Dedifferentiated amniotic fluid mesenchymal stem cell (primary cell): ENCODE measurements around the gene ATP11B.
A peak's percentile ranks its signal among the peaks of the same experiment; 100 is the strongest.

Experiments
- DNase-seq: peaks from one replicate; pipeline ENCODE4 v3.0.0-alpha.2; 2016; ENCODE audit errors: extremely low spot score

ATP11B gene

DNA sequence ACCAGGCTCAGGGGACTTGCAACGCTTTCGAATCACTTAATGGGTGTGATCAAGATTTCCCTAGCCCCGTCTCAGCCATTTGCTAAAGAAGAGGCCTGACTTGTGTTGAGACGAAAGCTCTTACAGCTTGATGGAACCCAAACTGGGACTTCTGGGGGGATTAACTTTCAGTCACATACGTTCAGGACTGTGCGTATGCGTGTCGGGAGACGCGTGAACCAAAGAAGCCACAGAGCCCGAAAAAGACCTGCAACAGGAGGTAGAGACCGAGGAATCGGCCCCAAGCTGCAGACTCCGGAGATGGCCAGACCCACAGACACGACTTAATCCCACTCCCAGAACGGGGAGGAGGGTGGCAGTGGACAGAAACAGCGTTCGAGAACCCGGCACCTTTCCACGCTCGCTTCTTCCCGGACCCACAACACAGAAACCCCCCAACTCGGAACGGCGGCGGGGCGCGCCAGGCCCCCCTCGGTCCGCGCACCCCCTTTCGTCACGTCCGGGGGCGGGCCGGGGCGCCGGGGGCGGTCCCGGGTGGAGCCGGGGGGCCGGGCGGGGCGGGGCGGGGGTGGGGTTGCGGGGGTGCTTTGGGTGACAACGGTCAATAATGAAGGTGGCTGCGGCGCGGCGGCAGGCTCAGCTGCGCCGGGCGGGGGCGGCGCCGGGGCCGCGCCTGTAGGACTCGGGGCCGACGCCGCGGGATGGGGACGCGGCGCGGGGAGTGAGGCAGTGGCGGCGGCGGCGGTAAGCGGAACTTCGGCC lies at the start of gene ATP11B:
TSS of gene ATP11B (plus strand) at position 604 of the 762 bp plus-strand sequence. CDS start 256 bp downstream, outside the sequence.
- DNase-seq, result peak; percentile 48

DNA sequence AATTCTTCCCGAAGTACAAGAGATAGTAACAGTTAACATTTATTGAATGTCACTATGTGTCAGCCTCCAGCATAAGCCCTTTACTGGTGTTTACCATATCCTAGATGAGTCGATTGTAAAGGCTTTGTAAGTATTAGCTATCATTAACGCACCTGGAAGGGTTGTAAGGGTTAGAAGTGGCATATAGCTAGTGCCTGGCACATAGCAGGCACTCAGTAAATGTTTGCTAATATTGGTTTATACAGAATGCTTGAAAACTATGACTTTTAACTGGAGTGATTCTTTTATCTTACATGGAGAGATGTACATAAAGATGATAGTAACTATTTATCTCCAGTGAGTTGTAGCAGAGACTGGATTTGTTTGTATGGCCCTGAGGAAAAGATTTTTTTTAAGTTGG lies 46.3 kb upstream of the ATP11B start:
- DNase-seq, result no peak

DNA sequence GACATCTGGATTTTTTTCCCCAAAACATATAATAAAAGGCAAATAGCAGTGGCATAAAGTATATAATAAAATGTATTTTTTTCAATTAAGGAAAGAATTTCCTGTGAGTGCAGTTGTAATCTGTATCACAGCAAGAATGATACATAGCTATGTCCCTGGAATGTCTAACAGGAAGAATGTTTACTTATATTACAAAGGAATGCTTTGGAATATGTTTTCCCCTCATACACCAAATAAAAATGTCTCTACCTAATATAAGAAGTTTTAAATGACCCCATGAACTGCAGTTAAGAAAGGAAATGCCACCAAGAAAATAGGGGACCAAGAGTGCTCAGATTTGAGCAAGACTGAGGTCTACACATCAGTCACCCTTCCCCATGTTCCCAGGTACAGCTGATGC lies 38.0 kb upstream of the ATP11B start:
- peak; percentile 59 for DNase-seq

DNA sequence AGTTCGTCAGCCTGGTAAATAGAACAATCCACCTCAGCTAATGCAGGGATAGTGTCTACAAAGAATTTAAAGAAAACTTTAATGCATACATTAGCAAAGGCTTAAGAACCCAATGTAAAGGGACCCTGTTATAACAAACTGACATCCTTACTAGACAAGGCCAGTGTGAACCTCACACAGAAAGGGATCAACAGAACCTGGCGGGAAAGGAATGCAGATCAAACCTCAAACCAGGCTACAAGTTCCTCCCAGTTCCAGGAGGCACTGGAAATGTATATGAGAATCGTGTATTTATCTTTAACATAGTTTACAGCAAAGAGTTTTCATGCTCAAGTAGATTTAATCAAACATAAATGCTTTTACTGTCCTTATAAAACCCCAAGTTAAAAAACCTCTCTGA lies 37.6 kb upstream of the ATP11B start:
- no peak for DNase-seq

DNA sequence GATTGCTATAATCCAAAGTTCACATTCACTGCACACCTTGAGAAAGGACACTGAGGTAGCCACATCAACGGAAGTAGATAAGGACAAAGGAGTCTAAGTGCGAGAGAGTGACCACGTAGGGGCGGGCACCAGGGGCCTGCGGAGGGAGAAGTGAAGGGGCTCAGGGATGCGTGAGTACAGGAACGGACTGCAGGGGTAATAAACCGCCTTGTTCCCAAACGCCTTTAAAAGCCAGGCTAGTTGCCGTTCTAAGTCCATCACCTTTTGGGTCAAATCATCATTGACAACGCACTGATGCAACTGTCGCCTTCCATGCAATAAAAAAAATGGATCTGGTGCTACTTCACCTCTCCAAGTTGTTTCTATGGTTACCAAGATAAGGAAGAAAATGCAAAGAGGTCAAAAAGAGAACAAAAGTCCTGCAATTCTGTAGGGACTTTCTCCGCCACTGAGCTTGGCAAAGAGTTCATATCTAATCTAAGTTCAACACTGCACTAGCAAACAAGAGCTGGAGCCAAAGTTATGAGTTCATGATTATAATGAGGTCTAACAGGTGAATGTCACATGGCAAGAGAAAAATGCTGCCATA lies 32.6 kb upstream of the ATP11B start:
- DNase-seq, result no peak

DNA sequence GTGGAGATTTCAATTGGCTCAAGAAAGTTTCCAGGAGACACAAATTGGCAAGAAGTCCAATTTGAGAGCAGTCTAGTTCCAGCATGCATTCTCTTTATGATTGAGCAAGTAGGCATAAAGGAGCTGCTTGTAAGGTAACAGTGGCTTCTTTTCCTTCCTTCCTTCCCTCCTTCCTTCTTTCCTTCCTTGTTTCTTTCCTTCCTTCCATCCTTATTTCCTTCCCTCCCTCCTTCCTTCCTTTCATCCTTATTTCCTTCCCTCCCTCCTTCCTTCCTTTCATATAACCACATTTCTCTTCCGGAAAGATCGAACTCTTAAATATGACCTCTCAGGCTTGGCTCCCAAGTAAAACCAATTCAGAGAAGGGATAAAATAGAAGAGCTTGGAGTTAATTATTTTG lies 29.4 kb upstream of the ATP11B start:
- DNase-seq, result no peak

DNA sequence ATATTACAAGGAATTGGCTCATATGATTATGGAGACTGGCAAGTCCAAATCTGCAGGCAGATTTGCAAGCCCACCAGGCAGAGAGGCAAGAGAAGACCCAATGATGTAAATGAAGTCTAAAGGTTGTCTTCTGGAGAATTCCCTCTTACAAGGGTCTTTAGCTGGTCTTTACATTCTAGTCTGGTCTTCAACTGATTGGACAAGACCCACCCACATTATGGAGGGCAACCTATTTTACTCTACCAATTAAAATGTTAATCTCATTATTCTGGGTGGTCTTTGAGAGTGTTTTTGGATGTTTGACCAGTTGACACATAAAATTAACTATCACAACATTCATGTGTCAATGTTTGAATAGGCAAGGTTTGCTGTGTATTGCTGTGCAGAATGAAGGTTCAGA lies 28.0 kb upstream of the ATP11B start:
- DNase-seq, result no peak

DNA sequence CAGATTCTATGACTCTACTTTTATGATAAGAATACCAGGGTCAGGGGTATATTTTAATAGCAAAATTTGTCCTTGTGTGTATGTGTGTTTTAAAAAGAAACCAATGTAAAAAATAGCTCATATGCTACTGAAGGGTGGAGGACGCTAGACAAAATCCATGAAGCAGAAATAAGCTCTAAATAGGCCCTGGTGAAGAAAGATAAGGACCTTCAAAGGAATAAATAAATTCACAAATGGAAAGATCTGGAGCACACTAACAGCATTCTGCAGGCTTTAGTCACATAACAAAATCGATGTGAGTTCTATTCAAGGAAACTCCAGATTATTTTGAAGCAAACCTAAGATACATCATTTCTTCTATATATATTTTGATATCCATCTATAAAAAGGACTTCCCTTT lies 27.2 kb upstream of the ATP11B start:
- no peak for DNase-seq

DNA sequence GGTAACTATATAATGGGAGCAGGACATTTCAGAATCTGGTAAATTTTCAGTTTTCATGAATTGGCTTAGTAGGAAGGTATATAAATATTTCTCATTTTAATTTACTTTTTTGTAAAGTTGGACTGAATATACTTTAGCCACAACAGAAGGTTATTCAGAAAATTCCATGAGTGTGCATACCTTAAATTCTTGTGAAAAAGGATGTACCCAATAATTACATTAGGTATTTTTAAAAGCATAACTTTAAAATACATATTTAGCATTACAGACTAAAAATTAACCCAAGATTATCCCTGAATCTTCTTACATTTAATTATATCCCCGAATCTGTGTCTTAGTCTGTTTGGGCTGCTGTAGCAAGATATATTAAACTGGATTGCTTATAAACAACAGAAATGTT lies 24.9 kb upstream of the ATP11B start:
- no peak for DNase-seq

DNA sequence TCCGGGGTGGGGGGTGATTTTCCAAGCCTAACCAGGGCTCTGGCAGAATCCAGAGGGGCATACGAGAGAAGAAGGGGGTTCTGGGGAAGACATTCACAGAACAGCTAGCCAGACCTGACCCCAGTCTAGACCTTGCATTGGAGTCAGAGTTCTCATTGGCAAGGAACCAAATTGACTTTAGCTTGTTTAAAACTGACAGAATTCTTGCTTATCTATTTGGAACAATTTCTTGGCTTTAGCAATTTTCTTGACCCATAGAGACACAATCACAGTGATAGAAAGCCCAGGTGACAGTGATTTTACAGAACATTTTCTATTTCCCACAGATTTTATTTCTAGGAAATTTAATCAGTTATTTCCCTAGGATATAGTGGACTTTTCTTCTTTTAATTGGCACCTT lies 23.6 kb upstream of the ATP11B start:
- DNase-seq, result no peak

DNA sequence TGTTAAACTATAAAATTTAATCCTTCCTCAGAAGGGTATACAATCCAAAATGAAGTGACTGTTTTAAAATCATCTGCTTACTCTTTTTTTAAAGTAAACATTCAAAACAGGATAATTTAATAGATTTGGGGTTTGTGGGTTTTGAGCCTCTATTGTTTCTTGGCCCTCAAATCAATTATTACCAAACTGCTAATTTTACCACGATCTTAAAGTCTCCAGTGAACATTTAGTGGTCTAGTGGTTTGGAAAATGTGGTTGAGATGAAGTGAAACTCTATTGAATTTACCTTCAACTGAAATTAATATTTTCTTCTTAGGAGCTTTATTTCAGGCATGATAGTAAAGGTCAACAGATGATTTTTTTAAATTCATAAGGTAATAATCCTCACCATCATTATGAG lies 11.2 kb upstream of the ATP11B start:
- no peak for DNase-seq

DNA sequence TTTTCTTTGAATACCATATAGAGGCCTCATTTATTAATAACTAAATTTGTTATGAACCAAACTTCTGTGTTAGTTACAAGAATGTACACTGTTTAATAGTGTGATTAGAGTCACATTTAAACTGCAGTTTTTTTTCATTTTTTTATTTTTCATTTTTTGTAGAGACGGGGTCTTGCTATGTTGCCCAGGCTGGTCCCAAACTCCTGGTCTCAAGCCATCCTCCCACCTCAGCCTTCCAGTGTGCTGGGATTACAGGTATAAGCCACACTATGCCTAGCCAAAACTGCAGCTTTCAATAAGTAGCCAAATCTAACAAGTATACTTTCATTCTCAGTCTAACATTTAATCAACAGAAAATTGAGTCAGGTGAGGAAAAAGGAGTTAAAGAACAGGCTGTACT lies 10.2 kb upstream of the ATP11B start:
- no peak for DNase-seq

DNA sequence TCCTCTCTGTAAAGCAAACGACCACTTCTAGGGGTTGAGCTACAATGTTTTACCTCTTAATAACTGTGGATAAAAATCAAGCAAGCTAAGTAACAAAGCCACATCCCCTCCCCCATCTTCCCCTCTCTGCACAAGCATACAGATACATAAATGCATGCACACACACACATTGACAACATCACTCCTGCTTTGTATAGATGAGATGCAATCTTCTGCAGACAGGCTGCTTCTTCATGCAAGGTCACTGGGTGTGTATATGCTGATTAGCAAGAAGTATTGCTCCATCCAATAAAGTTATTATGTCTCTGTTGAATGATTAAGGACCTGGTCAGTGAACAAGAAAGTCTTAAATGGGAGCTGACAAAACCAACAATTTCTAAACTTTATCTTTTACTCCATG lies 8.8 kb upstream of the ATP11B start:
- no peak for DNase-seq

DNA sequence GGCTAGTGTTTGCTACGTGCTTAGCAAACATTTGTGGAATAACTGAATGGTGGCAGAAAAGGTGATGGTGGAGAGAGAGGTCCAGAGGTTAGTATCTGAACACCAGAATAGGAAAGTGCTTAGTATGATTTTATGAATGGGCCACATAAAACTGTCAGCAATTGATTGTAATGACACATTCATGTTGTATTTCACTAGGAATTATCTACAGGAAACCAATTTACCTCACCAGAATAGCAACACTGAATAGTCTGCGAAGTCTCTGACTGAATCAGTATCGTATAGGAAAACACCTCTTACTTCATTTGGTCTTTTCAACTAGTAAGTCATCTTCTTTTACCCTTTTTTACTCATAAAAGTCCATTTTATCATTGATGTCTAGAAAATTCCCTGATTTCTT lies 8.2 kb upstream of the ATP11B start:
- no peak for DNase-seq

DNA sequence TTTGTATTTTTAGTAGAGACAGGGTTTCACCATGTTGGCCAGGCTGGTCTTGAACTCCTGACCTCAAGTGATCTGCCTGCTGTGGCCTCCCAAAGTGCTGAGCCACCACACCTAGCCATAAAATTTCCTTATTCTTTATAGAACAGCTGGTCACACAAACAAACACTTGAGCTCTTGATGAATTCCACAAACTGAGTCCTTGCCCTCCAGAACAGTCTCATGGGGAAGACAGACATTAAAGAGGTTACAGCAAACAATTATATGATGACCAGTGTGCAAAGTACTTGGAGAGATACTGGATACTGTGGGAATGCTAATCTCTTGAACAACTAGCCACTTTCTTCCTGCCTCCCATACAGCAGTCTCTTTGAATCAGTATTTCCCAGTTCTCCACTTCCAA lies 7.5 kb upstream of the ATP11B start:
- no peak for DNase-seq

DNA sequence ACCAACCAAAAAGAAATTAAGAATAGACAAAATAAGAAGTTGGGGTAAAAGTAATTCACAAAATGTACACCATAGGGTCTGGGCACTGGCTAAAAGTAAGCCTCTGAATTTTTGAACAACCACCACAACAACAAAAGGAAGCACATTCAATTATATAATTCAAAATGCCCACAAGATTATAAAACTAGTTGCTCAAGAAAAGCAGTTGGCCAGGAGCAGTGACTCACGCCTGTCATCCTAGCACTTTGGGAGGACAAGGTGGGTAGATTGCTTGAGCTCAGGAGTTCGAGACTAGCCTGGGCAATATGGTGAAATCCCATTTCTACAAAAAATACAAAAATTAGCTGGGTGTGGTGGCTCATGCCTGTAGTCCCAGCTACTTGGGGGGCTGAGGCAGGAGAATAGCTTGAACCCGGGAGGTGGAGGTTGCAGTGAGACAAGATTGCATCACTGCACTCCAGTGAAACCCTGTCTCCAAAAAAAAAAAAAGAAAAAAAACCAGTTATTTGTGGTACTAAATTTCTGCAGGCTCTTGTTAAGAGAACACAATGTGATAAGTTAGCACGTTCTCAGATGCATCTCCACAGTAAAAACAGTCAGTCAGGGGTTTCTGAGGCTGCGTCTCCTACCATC lies 6.6 kb upstream of the ATP11B start:
- DNase-seq, result no peak

DNA sequence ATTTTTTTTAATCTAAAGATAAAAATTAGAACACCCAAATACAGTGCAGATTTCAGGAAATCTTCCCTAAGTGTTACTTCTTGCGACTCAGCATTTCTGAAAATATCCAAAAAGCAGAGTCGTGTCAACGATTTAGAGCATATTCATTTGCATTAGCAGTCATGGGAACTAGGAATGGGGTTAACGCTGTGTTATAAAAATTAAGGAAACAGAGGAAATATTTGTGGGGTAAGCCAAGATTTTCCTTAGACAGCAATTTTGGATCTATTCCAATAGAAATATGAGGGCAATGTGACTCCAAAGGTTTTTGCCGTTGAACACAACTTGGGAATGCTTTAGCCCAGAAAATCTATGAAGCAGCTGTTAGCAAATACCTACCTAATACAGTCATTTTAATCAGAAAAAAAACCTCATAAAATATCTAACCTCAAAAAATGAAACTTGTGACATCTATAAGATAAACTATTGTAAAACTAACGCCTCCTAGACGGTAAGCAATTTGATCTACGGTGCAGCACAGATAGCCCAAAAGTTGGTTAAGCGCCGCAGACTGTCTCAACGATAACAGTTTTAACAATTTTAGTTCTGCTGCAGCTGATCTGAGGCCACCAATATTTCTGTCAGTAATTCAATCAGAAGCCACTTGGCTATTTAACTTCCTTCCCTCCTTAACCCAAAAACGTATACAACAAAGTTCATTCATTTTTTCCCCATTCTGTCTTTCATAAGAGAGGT lies 5.8 kb upstream of the ATP11B start:
- peak; percentile 60 for DNase-seq

DNA sequence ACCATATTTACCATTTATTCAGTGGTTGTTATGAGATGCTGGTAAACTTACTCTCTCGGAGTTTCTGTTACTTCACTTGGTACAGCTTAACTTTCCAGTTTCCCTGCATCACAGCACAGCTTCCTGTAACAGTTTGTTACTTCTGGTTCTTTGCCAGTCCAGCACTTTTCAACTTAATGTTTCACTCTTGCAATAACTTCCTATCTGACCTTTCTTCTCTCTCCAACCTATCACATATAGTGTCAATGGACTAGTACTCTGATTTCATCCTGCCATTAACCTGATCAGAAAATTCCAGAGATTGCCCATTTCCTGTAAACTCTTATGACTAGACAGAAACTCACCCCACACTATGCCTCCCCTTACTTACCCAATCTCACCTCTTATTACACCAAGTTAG lies 3.9 kb upstream of the ATP11B start:
- no peak for DNase-seq

DNA sequence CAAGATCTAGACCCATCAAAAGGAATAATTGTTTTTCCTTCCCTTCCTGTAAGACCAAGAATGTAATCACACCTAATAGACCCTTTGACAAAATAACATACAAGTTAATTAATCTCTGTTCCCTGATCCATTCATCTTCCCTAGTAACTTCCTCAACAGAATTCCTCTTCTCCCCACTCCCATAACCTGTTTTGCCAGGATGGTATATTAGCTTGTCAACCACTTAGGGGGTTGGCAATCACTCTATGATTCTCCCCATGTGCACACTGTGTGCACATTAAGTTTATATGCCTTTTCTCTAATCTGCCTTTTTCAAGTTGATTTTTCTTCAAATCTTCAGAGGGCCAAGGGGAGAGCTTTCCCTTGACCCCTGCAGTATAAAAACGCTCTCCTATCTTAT lies 2.7 kb upstream of the ATP11B start:
- no peak for DNase-seq

DNA sequence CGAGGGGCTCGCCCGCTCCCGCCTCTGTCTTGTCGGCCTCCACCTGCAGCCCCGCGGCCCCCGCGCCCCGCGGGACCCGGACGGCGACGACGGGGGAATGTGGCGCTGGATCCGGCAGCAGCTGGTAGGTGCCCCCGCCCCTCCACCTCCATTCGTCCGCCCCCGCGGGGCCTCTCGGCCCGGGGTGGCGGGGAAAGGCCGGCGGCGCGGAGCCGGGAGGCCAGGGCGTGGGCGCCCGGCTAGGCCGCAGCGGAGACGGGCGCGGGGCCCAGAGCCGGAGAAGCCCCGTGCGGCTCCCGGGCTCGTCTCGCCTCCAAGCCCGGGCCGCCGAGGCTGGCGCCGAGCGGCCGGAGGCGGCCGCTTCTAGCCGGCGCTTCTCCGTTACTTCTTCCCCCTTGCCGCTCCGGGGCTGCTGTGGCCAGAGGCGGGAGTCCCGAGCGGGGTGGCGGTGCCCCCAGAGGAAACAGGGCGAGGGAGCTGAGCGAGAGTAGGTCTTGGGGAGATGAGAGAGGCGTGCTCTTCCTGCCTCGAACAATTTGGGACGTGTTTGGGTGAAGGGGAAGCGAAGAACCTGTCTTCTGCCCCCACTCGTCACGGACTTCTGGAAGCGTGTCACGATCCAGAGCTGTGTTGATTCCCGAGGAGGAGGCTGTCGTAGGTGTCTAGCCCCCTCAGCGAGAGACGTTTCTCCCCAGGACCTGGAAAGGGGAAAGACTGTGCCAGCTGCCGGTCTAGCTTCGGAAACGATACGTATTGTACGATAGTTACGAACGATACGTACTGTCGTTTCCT lies 555 bp downstream of the ATP11B start:
- DNase-seq, result peak; percentile 39

DNA sequence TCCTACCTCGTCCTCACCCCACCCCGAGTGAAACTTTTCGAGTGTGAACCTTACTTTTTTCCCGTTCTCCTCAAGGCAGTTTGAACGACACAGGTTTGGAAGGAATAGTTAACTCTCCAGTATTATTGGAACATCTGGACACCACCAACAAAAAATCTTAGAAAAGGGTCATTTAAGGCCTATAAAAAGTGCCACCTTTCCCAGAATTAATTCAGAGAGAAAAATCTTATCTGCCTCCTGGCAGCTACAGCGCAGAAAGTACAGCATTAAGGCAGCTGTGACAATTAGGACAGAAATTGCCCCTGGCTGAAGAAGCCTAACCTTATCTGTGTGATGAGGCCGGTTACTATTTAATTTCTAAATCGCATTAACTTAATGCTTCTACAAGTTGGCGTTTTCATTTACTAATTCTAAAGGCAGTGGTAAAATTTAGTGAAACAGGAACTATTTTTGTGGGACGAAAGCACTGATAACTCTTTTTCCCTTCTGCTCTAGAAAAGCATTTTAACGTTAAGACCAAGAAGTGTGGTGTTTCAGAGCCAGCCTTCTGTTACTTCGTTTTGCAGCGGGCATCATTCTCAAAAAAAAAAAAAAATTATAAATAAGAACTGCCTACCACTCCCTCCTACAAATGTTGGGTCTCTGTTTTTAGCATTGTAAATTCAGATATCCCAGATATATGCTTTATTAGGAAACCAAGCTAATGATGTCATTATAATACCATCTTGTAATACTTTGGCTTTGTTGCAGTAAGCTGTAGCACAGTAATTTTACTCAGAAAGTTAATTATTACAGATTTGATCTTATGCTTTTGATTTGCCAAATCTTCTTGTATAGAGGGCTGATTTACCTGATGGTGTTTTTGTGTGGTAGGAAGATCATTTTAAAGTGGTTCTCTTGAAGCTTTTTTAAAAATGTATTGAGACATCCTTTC lies 1.4 kb downstream of the ATP11B start:
- DNase-seq, result no peak
